Measurements from ENCODE around the gene KCNK10. TPM values are rescaled to one million over a fixed set of nuclear protein-coding genes. Genes with fewer than 3 reads are reported as not detected.

KCNK10 gene
- total and polyA plus RNA-seq, 2 donors from 2014 or later, result 0.54 to 1.1 TPM

DNA sequence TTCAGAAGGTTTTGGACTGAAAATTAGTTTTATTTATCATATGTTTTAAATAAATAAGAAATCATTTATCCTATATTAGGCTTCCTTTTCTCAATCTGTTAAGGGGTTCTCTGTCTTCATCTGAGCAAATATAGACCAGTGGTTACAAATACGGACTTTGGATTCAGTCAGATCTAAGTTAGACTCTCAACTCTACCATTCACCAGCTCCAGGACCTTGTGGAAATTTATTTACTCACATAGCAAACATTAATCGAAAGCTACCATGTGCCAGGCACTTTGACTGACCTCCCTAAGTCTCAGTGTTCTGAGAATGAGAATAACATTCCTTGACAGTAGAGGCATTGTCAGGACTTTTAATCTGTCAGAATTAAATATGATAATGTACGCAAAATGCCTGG is 22.3 kb downstream of the KCNK10 start:
- TF ChIP-seq CTCF (IDR thresholded peaks at IDR 0.05; ENCODE audit: borderline replicate concordance, extremely low read depth, insufficient read depth), result no peak
- Histone ChIP-seq H3K27ac (ENCODE audit: low read depth in 2 of 2, low read length in 2 of 2) (no peak overlapping the region), H3K9me3 (ENCODE audit: control insufficient read depth in 2 of 3, insufficient read depth in 1 of 3, low read length in 3 of 3) (no peaks in the 10 kb centered on the region), H3K4me1 (ENCODE audit: control insufficient read depth in 2 of 3, insufficient read depth in 2 of 3, low read depth in 1 of 3, low read length in 3 of 3) (no peaks in the 10 kb centered on the region), H3K36me3 (ENCODE audit: control insufficient read depth in 2 of 3, insufficient read depth in 3 of 3, low read length in 3 of 3) (no peaks in the 10 kb centered on the region), H3K9ac (ENCODE audit: low read length in 3 of 3) (no peak overlapping the region), H3K27me3 (ENCODE audit: control insufficient read depth, insufficient read depth, low read length) (no peaks in the 10 kb centered on the region), H3K4me3 (ENCODE audit: low read length in 3 of 3) (no peak overlapping the region)
- FAIRE-seq (peak; percentile 47), DNase-seq (no peak)
- intact Hi-C loops (cut with DNase I), result no loop called here

GRCh38 chr14:88299865-88300530 is 23.1 kb downstream of the KCNK10 start:
- no peak overlapping the region for H3K9ac ChIP-seq (ENCODE audit: low read length in 3 of 3)
- no peaks in the 10 kb centered on the region for H3K36me3 ChIP-seq (ENCODE audit: control insufficient read depth in 2 of 3, insufficient read depth in 3 of 3, low read length in 3 of 3)
- DNase-seq (peak in 1 of 5 donors; percentile 7), FAIRE-seq (no peak)
- TF ChIP-seq CTCF (IDR thresholded peaks at IDR 0.05; ENCODE audit: borderline replicate concordance, extremely low read depth, insufficient read depth), result no peak
- no peak overlapping the region for H3K4me3 ChIP-seq (ENCODE audit: low read length in 3 of 3)
- no peak overlapping the region for H3K27ac ChIP-seq (ENCODE audit: low read depth in 2 of 2, low read length in 2 of 2)
- no peaks in the 10 kb centered on the region for H3K9me3 ChIP-seq (ENCODE audit: control insufficient read depth in 2 of 3, insufficient read depth in 1 of 3, low read length in 3 of 3)
- no peaks in the 10 kb centered on the region for H3K27me3 ChIP-seq (ENCODE audit: control insufficient read depth, insufficient read depth, low read length)
- H3K4me1 ChIP-seq (ENCODE audit: control insufficient read depth in 2 of 3, insufficient read depth in 2 of 3, low read depth in 1 of 3, low read length in 3 of 3), result no peaks in the 10 kb centered on the region
- intact Hi-C loops (cut with DNase I), result no loop called here

GRCh38 chr14:88297306-88297705 is 25.8 kb downstream of the KCNK10 start:
- Histone ChIP-seq H3K36me3 (ENCODE audit: control insufficient read depth in 2 of 3, insufficient read depth in 3 of 3, low read length in 3 of 3) (no peaks in the 10 kb centered on the region), H3K4me1 (ENCODE audit: control insufficient read depth in 2 of 3, insufficient read depth in 2 of 3, low read depth in 1 of 3, low read length in 3 of 3) (no peaks in the 10 kb centered on the region), H3K27me3 (ENCODE audit: control insufficient read depth, insufficient read depth, low read length) (no peaks in the 10 kb centered on the region), H3K27ac (ENCODE audit: low read depth in 2 of 2, low read length in 2 of 2) (no peak overlapping the region), H3K4me3 (ENCODE audit: low read length in 3 of 3) (no peak overlapping the region), H3K9me3 (ENCODE audit: control insufficient read depth in 2 of 3, insufficient read depth in 1 of 3, low read length in 3 of 3) (no peaks in the 10 kb centered on the region), H3K9ac (ENCODE audit: low read length in 3 of 3) (no peak overlapping the region)
- FAIRE-seq (no peak), DNase-seq (no peak)
- intact Hi-C loops (cut with DNase I), result no loop called here
- no peak for TF ChIP-seq CTCF (IDR thresholded peaks at IDR 0.05; ENCODE audit: borderline replicate concordance, extremely low read depth, insufficient read depth)

DNA sequence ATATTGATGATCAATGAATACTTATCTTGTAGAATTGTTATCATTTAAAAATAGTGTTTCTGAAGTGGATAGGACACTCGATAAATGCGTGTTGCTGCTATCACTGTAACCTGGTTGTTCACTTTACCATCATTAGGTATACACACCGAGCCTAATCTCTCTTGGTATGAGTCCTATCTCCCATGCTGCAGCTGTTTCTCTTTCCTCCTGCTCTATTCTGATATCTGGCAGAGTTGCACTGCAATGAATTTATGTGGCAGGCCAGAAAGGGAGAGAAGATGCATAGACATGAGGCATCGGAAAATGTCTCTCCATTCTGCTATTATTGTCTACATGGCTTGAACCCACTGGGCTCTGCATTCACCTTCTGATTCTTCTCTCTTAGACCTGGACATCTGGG is 26.7 kb downstream of the KCNK10 start:
- intact Hi-C loops (cut with DNase I), result no loop called here
- H3K4me3 ChIP-seq (ENCODE audit: low read length in 3 of 3), result no peak overlapping the region
- H3K27me3 ChIP-seq (ENCODE audit: control insufficient read depth, insufficient read depth, low read length), result no peaks in the 10 kb centered on the region
- H3K27ac ChIP-seq (ENCODE audit: low read depth in 2 of 2, low read length in 2 of 2), result no peak overlapping the region
- H3K9ac ChIP-seq (ENCODE audit: low read length in 3 of 3), result no peak overlapping the region
- DNase-seq (no peak), FAIRE-seq (no peak)
- H3K4me1 ChIP-seq (ENCODE audit: control insufficient read depth in 2 of 3, insufficient read depth in 2 of 3, low read depth in 1 of 3, low read length in 3 of 3), result no peaks in the 10 kb centered on the region
- TF ChIP-seq CTCF (IDR thresholded peaks at IDR 0.05; ENCODE audit: borderline replicate concordance, extremely low read depth, insufficient read depth), result no peak
- no peaks in the 10 kb centered on the region for H3K36me3 ChIP-seq (ENCODE audit: control insufficient read depth in 2 of 3, insufficient read depth in 3 of 3, low read length in 3 of 3)
- no peaks in the 10 kb centered on the region for H3K9me3 ChIP-seq (ENCODE audit: control insufficient read depth in 2 of 3, insufficient read depth in 1 of 3, low read length in 3 of 3)

Measured in kidney (tissue), 14 donors.